HG03097 (cell line): ENCODE data around the gene MAEL.
"Not testable (repeated sequence)": the region's sequence is repeated elsewhere in the genome, so short reads cannot be mapped to it uniquely, and the experiment has no call there.

Experiments used
- ATAC-seq: cut with Tn5 transposase; IDR thresholded peaks from one replicate; pipeline ENCODE4 v1.9.1; 2021; ENCODE audit not compliant: unreplicated experiment, low FRiP score

Gene MAEL

DNA sequence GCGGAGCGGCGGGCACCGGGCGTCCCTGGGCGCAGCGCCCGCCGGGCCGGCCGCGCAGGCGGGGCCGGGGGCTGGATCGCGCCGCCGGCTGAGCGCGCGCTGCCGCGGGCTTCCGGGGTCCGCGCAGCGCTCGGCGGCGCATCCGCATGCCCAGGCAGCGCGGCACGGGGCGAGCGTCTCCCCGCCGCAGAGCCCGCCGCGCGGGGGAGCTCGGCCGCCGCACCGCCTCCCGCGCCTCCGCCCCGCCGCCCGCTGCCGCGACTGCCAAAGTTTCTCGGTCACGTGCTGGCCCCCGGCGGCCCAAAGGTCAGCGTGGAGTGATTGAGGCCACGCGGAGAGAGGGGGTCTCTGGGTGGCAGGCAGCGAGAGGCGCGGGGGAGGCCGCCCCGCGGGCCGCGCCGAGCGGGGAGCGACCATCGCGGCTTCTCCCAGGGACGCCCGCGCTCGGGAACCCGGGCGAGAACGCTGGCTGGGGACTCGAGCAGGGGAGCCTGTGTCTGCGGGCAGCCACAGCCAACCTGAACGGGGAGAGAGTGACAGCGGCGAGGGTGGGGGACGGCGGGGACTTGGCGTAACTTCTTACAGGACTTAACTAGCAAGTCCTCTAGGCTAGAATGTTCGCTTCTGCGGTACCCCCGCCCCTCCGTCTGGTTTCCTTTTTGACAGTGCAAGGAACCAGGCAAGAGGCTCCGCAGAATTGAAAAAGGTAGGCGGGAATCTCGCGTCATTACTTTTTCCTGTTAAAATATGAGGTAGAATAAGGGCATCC lies 13.5 kb upstream of the MAEL start, which contains the start of gene ILDR2:
TSS of gene ILDR2 (minus strand) at position 180 of the 769 bp plus-strand sequence. CDS start 272 bp downstream, outside the sequence.
- peak; percentile 63 for ATAC-seq

GRCh38 chr1:166977951-166978350 lies 11.1 kb upstream of the MAEL start:
- ATAC-seq, result no peak

DNA sequence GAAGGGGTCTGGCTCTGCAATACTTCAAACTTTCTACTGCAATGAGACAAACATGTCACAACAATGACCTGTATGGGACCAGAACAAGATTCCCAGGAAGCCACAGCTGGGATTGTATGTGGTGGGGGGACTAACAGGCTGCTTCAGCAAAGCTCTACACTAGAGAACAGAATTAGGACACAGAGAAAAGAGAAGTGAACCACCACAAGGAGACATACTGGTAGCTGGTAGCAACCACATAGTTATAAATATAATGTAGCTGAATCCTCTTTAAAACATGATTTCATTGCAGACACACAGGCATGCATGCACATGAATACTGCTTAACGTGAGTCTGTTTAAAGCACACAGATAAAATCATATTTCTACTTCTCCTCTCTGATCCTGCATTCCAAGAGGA lies 10.3 kb upstream of the MAEL start:
- ATAC-seq, result no peak

DNA sequence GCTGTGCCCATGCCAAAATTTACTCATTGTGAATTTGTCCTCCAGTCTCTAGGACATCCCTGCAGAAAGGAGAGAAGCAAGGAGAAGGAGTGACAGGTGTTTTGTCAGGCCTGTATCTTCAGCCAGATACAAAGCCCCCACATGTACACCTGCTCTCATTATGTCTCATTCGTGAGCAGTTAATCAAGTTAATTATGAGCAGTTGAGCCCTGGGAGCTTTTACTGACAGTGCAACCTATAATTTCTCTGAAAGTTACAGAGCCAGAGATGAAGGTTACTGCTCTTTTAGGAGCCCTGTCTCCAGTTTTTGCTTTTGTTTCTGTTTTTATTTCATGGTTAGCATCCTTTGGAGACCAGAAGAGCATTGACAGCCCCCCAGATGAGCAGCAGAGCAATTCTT lies 8.7 kb upstream of the MAEL start:
- no peak for ATAC-seq

GRCh38 chr1:166980818-166981217 lies 8.3 kb upstream of the MAEL start:
- no peak for ATAC-seq

- no peak for ATAC-seq
Observed at GRCh38 chr1:166981589-166981988, 7.5 kb upstream of the MAEL start.

DNA sequence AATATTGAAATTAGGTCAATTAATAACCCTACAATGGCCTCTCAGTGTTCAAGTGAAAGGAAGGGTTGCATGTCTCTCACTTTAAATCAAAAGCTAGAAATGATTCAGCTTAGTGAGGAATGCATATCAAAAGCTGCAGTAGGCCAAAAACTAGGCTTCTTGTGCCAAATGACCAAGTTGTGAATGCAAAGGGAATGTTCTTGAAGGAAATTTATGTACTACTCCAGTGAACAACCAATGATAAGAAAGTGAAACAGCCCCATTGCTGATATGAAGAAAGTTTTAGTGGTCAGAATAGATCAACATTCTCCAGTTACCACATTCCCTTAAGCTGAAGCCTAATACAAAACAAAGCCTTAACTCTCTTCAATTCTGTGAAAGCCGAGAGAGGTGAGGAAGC lies 10.0 kb downstream of the MAEL start:
- no peak for ATAC-seq

GRCh38 chr1:166999500-167000055 lies 10.5 kb downstream of the MAEL start:
- ATAC-seq, result no peak

DNA sequence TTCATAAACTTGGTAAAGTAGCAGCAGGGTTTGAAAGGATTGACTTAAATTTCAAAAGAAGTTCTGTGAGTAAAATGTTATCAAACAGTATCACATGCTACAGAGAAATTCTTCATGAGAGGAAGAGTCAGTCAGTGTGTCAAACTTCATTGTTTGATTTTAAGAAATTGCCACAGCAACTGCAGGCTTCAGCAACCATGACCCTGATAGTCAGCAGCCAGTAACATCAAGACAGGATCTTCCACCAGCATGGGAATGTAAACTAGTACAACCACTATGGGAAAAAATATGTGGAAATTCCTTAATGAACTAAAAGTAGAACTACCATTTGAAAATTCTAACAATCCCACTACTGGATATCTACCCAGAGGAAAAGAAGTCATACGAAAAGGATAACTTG lies 11.5 kb downstream of the MAEL start:
- no peak for ATAC-seq

DNA sequence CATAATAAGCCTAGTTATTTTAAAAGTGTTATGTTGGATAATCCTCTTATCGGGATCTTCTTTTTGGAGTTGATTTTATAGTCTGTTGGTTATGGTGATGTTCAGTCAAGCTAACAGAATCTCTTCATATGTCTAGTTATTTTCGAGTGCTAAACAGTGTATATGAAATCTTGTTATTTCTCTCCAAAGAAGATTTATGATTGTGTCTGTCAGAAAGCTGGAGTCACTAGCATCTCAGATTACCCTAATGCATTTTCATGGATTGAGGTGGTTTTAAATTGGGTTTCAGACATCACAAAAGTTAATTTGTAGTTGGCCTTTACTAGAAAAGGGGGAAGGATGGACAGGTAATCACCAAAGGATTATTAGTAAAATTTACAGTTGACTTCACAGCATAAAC lies 13.3 kb downstream of the MAEL start:
- no peak for ATAC-seq

GRCh38 chr1:167003711-167004110 lies 14.6 kb downstream of the MAEL start:
- ATAC-seq, result no peak

GRCh38 chr1:167011560-167012191 lies 22.6 kb downstream of the MAEL start:
- ATAC-seq, result no peak

DNA sequence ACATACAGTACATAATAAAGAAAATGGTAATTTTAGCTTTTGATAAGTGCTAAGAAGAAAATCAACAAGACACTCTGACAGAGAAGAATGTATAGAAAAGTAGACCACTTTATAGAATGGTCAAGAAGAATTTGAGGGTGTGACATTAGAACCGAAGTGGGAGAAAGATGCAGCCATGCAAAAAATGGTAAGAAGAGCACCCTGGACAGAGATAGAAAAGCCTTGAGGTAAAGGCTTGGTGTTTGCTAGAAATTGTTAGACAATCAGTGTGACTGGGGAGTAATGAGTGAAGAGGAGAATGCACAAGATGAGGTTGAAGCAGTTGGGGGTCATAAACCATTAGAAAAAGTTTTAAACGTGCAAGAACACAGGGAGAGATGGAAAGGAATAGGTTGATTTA lies 23.5 kb downstream of the MAEL start:
- no peak for ATAC-seq

DNA sequence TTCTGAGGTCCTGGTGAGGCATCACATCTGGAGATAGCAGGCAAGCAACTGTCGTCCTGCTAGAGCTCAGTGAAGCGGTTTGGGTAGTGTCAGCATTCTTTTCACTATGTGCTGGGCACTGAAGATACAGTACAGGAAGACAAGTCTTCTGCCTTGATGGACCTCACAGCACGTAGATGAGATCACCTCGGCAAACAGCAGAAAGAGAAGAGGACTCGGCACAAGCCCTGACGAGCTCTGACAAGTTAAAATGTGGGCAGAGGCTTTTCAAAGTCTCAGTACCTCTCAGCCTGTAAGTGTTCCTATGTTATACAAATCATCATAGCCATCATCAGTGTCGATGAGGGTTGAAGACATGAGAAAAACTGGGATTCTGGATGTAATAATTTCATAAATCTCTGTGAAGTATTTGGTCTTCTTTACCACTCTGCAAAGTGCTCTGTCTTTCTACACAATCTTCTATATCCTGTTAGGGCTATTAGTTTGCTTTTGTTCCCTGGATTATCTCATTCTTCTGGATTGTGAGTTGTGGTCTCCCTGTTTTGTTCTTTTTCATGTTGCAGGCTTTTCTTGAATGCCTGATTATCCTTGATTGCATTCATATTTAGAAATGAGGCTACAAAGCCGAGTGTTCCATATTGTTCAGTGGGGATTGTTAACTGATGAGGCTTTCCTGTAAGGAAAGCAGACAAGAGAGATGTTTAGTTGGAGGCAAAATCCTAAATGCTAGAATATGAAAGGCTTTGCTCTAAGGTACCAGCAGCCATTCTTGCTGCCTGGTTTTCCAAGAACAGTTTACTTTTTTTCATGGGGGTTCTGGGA lies 24.2 kb downstream of the MAEL start:
- ATAC-seq, result no peak

- ATAC-seq, result no peak
Observed at GRCh38 chr1:167016100-167016750, 27.1 kb downstream of the MAEL start.

- peak; percentile 76 for ATAC-seq
Observed at GRCh38 chr1:167022384-167022783, 33.3 kb downstream of the MAEL start.

GRCh38 chr1:167029553-167029952 lies 40.5 kb downstream of the MAEL start:
- ATAC-seq, result not testable (repeated sequence)

GRCh38 chr1:167033646-167034045 lies 44.6 kb downstream of the MAEL start:
- ATAC-seq, result no peak

DNA sequence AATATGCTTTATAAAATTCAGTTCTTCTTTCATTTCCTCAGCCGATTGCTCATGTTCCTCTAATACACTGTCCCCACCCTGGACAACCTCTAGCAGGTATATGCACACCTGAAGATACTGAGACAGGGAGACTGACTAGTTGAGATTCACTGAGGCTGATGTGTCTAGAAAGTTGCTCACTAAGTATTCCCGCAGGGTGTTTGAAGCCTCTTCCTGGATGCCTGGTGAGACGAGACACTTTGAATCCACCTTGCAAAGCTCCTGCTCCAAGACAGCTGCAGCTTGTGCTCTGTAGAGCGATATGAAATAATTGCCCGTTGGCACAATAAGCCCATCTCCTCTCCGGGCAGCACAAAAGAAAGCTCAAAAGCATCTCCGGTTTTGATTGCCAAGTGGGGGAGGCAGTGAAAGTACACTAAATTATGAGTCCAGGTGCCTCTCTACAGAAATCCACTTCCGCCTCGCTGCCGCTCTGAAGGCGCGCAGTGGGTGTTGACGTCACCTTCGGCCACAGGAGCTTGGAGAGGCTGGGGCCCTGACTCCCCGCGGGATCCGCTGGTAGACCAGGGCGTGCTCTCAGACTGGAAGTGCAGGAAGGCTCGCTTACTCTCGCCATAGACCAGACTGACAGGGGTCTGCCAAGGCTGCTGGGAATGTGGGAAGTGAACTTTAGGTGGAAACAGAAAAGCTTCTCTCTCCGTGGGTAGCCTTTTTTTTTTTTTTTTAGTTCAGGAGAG lies 54.8 kb downstream of the MAEL start:
- ATAC-seq, result peak; percentile 93

DNA sequence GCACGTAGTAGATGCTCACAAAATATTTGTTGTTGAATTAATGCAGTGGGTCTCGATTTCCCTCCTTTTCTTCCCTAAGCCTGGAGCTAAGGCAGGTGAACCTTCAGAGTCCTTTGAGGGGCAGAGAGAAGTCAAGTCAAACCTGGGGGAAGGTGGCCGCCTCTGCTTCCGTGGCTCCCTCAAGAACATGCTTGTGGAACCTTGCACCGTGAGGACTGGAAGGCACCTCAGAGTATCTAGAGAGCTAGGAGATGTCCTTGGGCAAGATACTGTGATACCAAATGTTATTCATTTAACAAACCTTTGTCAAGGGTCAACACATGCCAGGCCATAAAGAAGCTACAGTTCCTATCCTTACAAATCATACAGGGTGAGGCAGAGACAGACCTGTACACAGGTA lies 62.8 kb downstream of the MAEL start:
- ATAC-seq, result no peak
